D341Med (cell line): Measurements from ENCODE around the gene BTG2.
"Not testable (repeated sequence)": the region's sequence is repeated elsewhere in the genome, so short reads cannot be mapped to it uniquely, and the experiment has no call there.

Experiments
- DNase-seq: peaks from one replicate; pipeline ENCODE4 v3.0.0; 2012; ENCODE audit warnings: low spot score

BTG2 gene

DNA sequence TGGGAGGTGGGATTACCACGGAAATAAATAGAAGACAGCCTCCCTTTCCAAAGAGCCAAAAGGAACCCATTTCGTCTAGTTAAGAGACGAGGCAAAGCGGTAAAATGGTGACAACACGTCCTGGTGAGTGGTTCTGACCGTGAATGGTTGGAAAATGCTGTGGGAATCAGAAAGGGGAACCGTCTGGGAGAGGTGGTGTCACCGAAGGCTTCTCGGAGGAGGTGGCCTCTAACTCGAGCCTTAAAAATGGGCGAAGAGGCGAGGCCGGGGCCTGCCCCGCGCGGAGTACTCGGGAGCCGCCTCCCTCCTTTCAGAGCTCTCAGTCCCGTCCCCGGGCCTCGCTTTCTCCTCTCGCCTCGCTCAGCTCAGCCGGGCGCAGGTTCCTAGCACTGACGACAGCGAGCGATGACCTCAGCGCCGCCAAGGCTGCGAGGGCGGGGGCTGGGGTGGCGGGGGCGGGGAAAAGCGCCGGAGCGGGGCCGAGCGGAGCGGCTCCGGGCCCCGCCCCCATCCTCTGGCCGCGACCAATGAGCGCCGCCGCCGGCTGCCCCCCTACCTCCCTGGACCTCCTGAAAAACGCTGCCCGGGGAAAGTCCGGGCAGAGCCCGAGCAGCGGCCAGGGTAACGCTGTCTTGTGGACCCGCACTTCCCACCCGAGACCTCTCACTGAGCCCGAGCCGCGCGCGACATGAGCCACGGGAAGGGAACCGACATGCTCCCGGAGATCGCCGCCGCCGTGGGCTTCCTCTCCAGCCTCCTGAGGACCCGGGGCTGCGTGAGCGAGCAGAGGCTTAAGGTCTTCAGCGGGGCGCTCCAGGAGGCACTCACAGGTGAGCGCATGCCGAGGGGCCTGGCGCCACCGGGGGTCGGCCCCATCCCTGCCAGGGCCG is at the start of gene BTG2:
Gene BTG2 (plus strand): TSS at position 601 of the 890 bp plus-strand sequence. CDS start 88 bp downstream, at position 689.
- DNase-seq: peak; percentile 100

DNA sequence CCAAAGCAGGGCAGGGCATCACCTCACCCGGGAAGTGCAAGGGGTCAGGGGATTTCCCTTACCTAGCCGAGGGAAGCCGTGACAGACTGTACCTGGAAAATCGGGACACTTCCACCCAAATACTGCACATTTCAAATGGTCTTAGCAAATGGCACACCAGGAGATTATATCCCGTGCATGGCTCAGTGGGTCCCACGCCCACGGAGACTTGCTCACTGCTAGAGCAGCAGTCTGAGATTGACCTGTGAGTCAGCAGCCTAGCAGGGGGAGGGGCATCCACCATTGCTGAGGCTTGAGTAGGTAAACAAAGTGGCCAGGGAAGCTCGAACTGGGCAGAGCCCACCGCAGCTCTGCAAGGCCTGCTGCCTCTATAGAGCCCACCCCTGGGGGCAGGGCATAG is 48.7 kb upstream of the BTG2 start:
- DNase-seq: not testable (repeated sequence)

DNA sequence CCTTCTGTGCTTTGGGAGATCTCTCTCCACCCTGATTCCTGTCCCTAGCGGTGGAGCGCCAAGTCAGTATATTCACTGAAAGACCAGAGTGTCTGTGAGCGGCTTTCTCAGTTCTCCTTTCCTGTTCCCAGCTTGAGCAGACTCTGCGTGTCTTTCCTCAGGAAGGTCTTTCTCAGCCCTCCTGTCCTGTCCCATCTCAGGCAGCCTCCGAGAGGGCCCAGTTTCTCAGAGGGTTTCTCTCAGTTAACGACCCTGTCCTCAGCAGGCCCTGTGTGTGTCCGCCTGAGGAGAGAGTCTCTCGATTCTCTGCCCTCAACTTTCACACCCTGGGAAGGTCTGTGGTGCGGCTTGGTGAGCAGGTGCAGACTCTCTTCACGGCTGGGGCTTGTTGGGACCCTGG is 41.8 kb upstream of the BTG2 start:
- DNase-seq: no peak

- no peak for DNase-seq
Observed at GRCh38 chr1:203264052-203264501, 41.2 kb upstream of the BTG2 start.

DNA sequence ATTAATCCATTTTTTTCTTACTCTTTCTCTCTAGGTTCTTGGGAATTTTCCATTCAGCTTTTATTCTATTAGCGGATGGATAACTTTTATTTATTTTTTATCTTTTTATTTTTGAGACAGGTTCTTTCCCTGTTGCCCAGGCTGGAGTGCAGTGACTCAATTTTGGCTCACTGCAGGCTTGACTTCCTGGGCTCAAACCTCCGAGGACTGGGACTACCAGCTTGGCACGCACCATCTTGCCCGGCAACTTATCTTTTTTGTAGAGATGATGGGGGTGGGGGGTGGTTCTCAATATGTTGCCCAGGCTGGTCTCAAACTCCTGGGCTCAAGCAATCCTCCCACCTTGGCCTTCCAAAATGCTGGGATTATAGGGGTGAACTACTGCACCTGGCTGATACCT is 39.8 kb upstream of the BTG2 start:
- no peak for DNase-seq

DNA sequence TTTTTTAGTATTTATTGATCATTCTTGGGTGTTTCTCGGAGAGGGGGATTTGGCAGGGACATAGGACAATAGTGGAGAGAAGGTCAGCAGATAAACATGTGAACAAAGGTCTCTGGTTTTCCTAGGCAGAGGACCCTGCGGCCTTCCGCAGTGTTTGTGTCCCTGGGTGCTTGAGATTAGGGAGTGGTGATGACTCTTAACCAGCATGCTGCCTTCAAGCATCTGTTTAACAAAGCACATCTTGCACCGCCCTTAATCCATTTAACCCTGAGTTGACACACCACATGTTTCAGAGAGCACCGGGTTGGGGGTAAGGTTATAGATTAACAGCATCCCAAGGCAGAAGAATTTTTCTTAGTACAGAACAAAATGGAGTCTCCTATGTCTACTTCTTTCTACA is 39.2 kb upstream of the BTG2 start:
- not testable (repeated sequence) for DNase-seq

- peak; percentile 74 for DNase-seq
Observed at GRCh38 chr1:203267347-203267846, 37.9 kb upstream of the BTG2 start.

- no peak for DNase-seq
Observed at GRCh38 chr1:203267912-203268311, 37.4 kb upstream of the BTG2 start.

DNA sequence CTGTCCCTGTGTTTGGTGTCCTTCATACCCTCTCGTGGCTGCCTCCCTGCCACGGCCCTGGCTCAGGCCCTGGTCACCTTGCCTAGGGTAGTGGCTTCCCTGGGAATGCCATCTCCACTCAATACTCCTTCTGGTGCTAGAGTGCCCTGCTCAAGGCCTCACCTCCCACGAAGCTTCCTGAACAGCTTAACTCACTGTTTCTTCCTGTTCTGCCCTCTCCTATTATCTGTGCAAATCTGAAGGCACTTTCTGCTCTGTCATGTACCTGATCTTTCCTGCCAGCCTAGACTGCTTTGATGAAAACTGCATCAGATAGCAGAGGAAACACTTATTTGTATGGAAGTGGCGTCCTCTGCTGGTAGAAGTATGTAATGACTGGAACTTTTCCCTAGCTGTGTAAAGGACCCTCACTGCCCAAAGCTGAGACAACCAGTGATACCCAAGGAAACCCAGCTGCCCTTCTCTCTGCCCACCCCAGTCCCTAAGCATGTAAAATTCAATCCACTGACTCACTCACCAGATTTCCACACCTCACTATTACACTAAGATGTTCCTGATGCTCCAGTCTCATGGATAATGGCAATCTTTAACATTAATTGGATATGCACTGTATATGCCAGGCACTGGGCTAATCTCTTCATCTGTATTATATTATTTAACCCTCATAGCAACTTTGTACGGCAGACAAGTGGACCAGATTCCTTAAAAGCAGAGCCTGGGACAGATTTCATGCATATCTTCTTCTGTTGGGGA is 36.2 kb upstream of the BTG2 start:
- peak; percentile 71 for DNase-seq

DNA sequence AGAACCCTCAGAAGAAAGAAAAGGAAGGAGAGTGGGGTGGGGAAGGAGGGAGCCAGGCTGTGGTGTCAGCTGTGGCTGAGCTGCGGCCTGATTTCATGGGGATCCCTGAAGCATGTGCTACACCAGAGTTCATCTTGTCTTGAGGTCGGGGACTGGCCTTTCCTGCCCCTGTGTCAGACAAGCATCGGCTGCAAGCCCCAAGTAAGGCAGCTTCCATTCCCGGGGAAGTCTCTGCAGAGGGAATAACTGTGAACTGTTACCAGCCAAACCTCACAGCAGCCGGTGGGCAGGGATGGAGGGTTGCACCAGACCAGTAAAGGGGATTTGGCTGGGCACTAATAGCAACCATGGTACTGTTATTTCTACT is 35.7 kb upstream of the BTG2 start:
- DNase-seq: no peak

DNA sequence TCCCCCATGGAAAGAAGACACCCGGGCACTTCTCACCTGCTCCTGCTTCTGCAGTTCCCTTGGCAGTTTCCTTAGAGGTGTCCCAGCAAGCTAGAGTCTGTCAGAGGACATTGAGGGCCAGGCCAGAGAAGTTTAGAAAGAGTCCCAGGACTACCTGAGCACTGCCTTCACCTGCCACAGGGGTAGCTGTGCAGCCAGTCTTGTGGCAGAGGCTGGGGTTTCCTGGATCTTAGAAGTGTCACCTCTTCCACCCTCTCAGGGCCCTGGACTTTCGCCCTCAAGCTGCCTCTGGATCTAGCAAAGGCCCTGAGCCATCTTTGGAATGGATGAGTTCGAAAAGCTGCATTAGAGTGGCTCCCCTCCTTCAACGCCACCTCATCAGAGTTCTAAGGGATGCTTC is 34.9 kb upstream of the BTG2 start:
- no peak for DNase-seq

DNA sequence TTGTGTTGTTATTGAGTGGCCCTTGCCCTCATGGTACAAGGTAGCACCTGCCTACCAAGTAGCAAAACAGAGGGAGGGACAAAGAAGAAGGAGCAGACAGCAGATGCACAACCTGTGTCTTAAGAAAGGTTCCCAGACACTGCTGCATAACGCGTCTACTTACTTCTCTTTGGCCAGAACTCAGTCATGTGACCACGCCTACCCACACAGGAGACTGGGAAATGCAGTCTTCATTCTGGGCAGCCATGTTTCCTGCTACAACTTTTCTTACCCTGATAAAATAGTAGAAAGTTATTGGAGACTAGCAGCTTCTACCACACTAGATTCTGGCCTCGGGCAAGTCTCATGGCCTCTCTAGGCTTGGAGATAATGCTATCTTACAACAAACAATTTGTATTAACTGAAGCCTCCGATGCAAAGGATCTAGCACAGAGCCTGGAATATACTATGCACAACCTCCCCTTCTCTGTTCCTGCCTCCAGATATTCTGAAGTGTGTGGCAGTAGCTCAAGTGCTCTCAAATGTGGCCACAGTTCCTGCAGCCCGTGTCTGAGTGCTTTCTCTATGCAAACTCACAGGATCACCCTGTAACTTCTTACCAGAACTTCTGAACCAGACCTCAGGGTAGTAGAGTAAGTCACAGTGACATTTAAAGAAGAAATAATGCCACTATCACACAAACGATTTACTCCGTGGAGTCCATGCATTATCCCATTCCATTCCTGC is 34.1 kb upstream of the BTG2 start:
- DNase-seq: no peak

GRCh38 chr1:203271962-203272632 is 33.2 kb upstream of the BTG2 start:
- DNase-seq: no peak

DNA sequence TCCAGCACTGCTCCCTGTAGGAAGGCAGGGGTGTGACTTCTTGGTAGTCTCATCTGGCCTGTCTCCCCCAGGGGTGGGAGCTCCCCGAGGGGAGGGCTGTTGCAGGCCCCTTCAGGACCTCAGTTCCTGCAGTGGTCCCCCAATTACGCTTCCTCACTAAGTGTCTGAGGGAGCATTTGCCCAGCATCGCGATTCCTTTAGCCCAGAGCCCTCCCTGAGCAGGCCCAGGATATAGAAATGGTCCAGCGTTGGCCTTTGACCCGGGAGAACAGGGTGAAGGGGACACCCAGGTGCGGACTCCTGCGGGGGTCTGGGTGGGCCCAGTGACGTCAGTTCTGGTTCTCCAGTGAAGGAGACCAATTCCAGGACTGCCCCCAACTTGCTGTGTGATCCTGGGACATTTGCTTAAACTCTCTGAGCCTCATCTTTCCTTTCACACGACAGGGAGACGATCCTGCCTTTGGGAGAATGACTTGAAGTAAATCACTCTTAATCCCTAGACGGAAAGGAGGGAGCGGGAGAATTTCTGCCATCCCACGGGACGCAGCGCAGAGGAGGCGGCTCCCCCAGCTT is 32.6 kb upstream of the BTG2 start:
- no peak for DNase-seq

- DNase-seq: peak; percentile 94
Observed at GRCh38 chr1:203273206-203273868, 32.0 kb upstream of the BTG2 start.

GRCh38 chr1:203273869-203274602 is 31.3 kb upstream of the BTG2 start:
- no peak for DNase-seq

- no peak for DNase-seq
Observed at GRCh38 chr1:203274603-203275381, 30.5 kb upstream of the BTG2 start.

GRCh38 chr1:203275656-203276272 is 29.6 kb upstream of the BTG2 start:
- DNase-seq: no peak

DNA sequence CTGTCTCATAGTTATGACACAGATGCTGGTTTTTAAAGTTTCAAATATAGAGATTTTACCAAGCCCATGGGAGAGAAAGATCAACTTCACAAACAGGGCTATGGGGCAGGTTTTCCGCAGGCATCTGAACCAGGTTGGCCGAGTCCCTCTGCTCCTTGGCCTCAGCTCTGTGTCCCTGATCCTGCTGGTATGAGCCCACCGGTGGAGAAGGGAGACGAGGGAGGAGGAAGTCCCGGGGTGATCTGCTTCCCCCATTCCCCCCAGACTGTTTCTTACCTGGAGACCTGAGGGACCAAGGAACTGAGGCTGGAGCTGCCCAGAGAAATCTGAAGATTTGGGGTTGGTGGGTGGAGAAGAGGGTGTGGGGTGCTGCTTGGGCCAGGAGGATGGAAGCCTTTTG is 28.9 kb upstream of the BTG2 start:
- DNase-seq: no peak
